Bronchial epithelial cell (primary cell): ENCODE data around the gene C9orf57. TPM values are rescaled to one million over a fixed set of nuclear protein-coding genes. Genes with fewer than 3 reads are reported as not detected.
"Not testable (repeated sequence)": the region's sequence is repeated elsewhere in the genome, so short reads cannot be mapped to it uniquely, and the experiment has no call there.

Experiments
- DNase-seq: peaks from one replicate; pipeline ENCODE4 v3.0.0-alpha.2; 2010; ENCODE audit warnings: low read depth
- FAIRE-seq: peaks from 2 replicates; lab custom pipeline; 2011; peaks lifted over from hg19 to GRCh38; lab: Jason Lieb, UNC
- H3K27me3 ChIP-seq: 2 replicates; pipeline ENCODE4 v1.5.1; 2011; ENCODE audit warnings: low read length; ENCODE audit not compliant: control insufficient read depth, insufficient read depth
- H3K36me3 ChIP-seq: 2 replicates; pipeline ENCODE4 v1.5.1; 2011; ENCODE audit warnings: low read length; ENCODE audit not compliant: control insufficient read depth, insufficient read depth
- H3K4me3 ChIP-seq: 2 replicates; pipeline ENCODE4 v1.5.1; 2011; ENCODE audit warnings: mild to moderate bottlenecking, low read depth, low read length, control low read depth
- total RNA-seq: library from RNA; depleted of rRNA; stranded (reverse); fragments of >200 nt; gene quantifications from 2 replicates; pipeline ENCODE4 v1.2.1, GENCODE V29; 2014
- TF ChIP-seq, protein P1 (sequence below): IDR thresholded peaks from 2 replicates; pipeline ENCODE4 v1.5.1; 2011; ENCODE audit warnings: mild to moderate bottlenecking, moderate library complexity, low read length, control low read depth, inconsistent platforms; ENCODE audit not compliant: insufficient read depth, severe bottlenecking

Gene C9orf57
- total RNA-seq: not detected in 2 replicates

DNA sequence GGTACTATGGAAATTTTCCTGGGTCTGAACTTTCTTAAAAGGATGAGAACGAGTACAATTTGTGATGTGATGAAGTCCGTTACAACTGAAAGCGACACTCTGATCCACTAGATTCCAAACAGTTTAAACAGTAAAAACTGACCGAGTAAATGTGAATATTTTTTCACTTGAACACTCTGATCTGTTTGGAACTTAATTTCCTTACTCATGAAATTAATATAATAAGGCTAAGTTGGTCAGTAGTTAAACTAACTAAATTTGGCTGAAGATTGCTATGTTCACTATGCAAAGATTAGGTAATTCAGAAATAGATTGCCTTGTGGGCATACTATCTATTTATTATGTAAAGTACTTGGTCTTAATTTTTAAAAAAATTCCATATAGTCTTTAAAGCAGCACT is at the start of gene C9orf57:
Gene C9orf57, minus strand, starts transcription at position 101 of the 400 bp plus-strand sequence. CDS start 1,282 bp downstream, outside the sequence.
- FAIRE-seq (no peak), DNase-seq (no peak)
- Histone ChIP-seq H3K36me3 (no peaks in the 10 kb centered on the region), H3K27me3 (no peaks in the 10 kb centered on the region), H3K4me3 (no peak within 1 kb of the TSS)
- TF ChIP-seq, protein P1, sequence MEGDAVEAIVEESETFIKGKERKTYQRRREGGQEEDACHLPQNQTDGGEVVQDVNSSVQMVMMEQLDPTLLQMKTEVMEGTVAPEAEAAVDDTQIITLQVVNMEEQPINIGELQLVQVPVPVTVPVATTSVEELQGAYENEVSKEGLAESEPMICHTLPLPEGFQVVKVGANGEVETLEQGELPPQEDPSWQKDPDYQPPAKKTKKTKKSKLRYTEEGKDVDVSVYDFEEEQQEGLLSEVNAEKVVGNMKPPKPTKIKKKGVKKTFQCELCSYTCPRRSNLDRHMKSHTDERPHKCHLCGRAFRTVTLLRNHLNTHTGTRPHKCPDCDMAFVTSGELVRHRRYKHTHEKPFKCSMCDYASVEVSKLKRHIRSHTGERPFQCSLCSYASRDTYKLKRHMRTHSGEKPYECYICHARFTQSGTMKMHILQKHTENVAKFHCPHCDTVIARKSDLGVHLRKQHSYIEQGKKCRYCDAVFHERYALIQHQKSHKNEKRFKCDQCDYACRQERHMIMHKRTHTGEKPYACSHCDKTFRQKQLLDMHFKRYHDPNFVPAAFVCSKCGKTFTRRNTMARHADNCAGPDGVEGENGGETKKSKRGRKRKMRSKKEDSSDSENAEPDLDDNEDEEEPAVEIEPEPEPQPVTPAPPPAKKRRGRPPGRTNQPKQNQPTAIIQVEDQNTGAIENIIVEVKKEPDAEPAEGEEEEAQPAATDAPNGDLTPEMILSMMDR: no peak

- FAIRE-seq: no peak
- DNase-seq: no peak
- Histone ChIP-seq H3K36me3 (no peaks in the 10 kb centered on the region), H3K27me3 (no peaks in the 10 kb centered on the region), H3K4me3 (no peak overlapping the region)
- TF ChIP-seq, protein P1: no peak
These were observed 42.1 kb upstream of the C9orf57 start for GRCh38 chr9:72102520-72102919.

GRCh38 chr9:72095520-72095919 is 35.1 kb upstream of the C9orf57 start:
- H3K36me3 ChIP-seq, DNase-seq, FAIRE-seq, H3K27me3 ChIP-seq, H3K4me3 ChIP-seq: not testable (repeated sequence)

DNA sequence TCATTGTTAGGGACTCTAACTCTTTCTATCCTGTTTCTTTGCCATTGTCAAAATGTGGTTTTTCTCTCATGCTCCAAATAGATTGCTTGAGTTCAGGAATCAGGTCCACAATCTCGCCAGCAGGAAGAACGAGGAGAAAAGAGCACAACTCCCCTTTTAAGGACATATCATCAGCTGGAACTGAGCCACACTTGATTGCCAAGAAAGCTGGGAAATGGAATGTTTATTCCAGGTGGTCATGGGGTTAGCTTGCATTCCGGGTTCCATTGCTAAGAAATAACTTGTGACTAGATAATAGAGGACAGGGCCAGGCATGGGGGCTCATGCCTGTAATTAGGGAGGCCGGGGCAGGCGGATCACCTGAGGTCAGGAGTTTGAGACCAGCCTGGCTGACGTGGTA is 32.4 kb upstream of the C9orf57 start:
- TF ChIP-seq, protein P1: no peak
- DNase-seq (no peak), FAIRE-seq (peak; percentile 70)
- H3K27me3 ChIP-seq: no peaks in the 10 kb centered on the region
- no peaks in the 10 kb centered on the region for H3K36me3 ChIP-seq
- no peak overlapping the region for H3K4me3 ChIP-seq

- Histone ChIP-seq H3K27me3 (no peaks in the 10 kb centered on the region), H3K4me3 (no peak overlapping the region), H3K36me3 (no peaks in the 10 kb centered on the region)
- TF ChIP-seq, protein P1: no peak
- FAIRE-seq (no peak), DNase-seq (peak; percentile 54)
These were observed 29.2 kb upstream of the C9orf57 start for GRCh38 chr9:72089451-72090130.

DNA sequence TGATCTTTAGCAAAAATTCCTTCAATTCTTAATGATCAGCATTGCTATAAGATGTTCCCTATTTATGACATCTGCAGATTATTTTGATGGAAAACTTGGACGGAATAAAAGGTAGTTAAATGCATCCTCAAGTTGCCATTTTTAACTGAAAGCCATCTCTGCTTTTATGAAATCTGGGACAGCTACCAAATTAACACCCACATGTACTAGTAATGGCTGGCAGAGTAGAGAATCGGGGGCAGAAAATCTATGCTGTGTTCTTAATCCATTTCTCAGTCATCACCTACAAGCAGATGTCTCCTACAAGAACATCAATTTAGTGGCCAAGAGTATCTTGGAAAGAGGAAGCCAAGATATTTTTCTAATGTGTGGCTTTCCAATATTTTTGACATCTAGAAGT is 22.1 kb upstream of the C9orf57 start:
- peaks cover 2% of the 10 kb centered on the region for H3K27me3 ChIP-seq
- FAIRE-seq (no peak), DNase-seq (no peak)
- no peak overlapping the region for H3K4me3 ChIP-seq
- no peaks in the 10 kb centered on the region for H3K36me3 ChIP-seq
- TF ChIP-seq, protein P1: no peak

DNA sequence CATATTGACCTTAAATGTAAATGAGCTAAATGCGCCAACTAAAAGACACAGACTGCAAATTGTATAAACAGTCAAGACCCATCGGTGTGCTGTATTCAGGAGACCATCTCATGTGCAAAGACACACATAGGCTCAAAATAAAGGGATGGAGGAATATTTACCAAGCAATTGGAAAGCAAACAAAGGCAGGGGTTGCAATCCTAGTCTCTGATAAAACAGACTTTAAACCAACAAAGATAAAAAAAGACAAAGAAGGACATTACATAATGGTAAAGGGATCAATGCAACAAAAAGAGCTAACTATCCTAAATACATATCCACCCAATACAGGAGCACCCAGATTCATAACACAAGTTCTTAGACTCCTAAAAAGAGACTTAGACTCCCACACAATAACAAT is 14.3 kb upstream of the C9orf57 start:
- not testable (repeated sequence) for H3K4me3 ChIP-seq, FAIRE-seq, H3K27me3 ChIP-seq, DNase-seq, H3K36me3 ChIP-seq
